ENCODE results near the gene KATNAL1.

The KATNAL1 gene

GRCh38 chr13:30329009-30329585 is 21.7 kb upstream of the KATNAL1 start:
- DNase-seq (ENCODE audit: low read depth) = peak; percentile 53
- Histone ChIP-seq H3K4me1 (ENCODE audit: control insufficient read depth, insufficient read depth, low read length) (peaks cover 9% of the 10 kb centered on the region), H3K9me3 (ENCODE audit: control insufficient read depth, low read length) (no peaks in the 10 kb centered on the region), H3K9ac (ENCODE audit: low read length) (no peak overlapping the region), H3K4me3 (ENCODE audit: low read length) (no peak overlapping the region), H3K36me3 (ENCODE audit: control insufficient read depth, insufficient read depth, low read length, severe bottlenecking) (no peaks in the 10 kb centered on the region), H3K27me3 (replicated peaks; ENCODE audit: control insufficient read depth, insufficient read depth, low read length) (no peaks in the 10 kb centered on the region)

DNA sequence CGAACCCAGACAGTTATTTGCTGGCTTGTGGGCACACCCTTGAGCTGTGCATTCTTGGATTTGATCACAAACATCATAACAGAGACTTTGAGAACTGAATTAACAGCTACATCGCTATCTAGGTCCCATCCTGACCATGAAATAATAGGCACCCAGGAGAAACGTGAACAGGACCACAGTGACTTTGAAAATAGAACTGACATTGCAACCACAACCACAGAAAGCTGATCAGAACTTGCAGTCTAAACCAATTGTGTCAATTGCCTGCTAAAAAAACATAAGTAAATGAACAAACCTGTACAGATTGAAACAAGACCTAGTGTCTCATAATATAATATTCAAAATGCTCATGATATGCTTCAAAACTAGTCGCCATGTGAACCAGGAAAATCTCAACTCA is 18.3 kb upstream of the KATNAL1 start:
- Histone ChIP-seq H3K9me3 (ENCODE audit: control insufficient read depth, low read length) (no peaks in the 10 kb centered on the region), H3K4me3 (ENCODE audit: low read length) (no peak overlapping the region), H3K9ac (ENCODE audit: low read length) (no peak overlapping the region), H3K36me3 (ENCODE audit: control insufficient read depth, insufficient read depth, low read length, severe bottlenecking) (no peaks in the 10 kb centered on the region), H3K27me3 (replicated peaks; ENCODE audit: control insufficient read depth, insufficient read depth, low read length) (no peaks in the 10 kb centered on the region), H3K4me1 (ENCODE audit: control insufficient read depth, insufficient read depth, low read length) (no peaks in the 10 kb centered on the region)
- no peak for DNase-seq (ENCODE audit: low read depth)

- Histone ChIP-seq H3K9me3 (ENCODE audit: control insufficient read depth, low read length) (no peaks in the 10 kb centered on the region), H3K4me3 (ENCODE audit: low read length) (no peak overlapping the region), H3K36me3 (ENCODE audit: control insufficient read depth, insufficient read depth, low read length, severe bottlenecking) (no peaks in the 10 kb centered on the region), H3K4me1 (ENCODE audit: control insufficient read depth, insufficient read depth, low read length) (peaks cover 15% of the 10 kb centered on the region), H3K9ac (ENCODE audit: low read length) (no peak overlapping the region), H3K27me3 (replicated peaks; ENCODE audit: control insufficient read depth, insufficient read depth, low read length) (no peaks in the 10 kb centered on the region)
- no peak for DNase-seq (ENCODE audit: low read depth)
Measured at GRCh38 chr13:30323524-30323923, 16.2 kb upstream of the KATNAL1 start.

DNA sequence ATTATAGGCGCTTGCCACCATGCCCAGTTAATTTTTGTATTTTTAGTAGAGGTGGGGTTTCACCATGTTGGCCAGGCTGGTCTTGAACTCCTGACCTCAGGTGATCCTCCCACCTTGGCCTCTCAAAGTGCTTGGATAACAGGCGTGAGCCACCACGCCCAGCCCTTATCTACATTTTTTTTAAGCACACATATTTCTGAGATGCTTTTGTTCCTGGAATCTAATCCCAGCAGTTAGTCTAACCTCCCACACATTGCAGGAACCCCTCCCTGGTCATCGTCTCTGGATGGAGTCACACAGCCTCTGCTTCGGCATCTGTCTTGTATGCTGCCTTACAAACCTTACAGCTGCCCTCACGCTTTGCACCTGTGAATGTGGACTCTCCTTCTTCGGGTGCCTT is 15.1 kb upstream of the KATNAL1 start:
- no peak for DNase-seq (ENCODE audit: low read depth)
- H3K4me1 ChIP-seq (ENCODE audit: control insufficient read depth, insufficient read depth, low read length) = peaks cover 25% of the 10 kb centered on the region
- H3K4me3 ChIP-seq (ENCODE audit: low read length) = no peak overlapping the region
- H3K36me3 ChIP-seq (ENCODE audit: control insufficient read depth, insufficient read depth, low read length, severe bottlenecking) = no peaks in the 10 kb centered on the region
- H3K9ac ChIP-seq (ENCODE audit: low read length) = no peak overlapping the region
- H3K9me3 ChIP-seq (ENCODE audit: control insufficient read depth, low read length) = no peaks in the 10 kb centered on the region
- H3K27me3 ChIP-seq (replicated peaks; ENCODE audit: control insufficient read depth, insufficient read depth, low read length) = no peaks in the 10 kb centered on the region

- peaks cover 25% of the 10 kb centered on the region for H3K4me1 ChIP-seq (ENCODE audit: control insufficient read depth, insufficient read depth, low read length)
- H3K9ac ChIP-seq (ENCODE audit: low read length) = no peak overlapping the region
- no peak overlapping the region for H3K4me3 ChIP-seq (ENCODE audit: low read length)
- no peaks in the 10 kb centered on the region for H3K9me3 ChIP-seq (ENCODE audit: control insufficient read depth, low read length)
- DNase-seq (ENCODE audit: low read depth) = no peak
- H3K27me3 ChIP-seq (replicated peaks; ENCODE audit: control insufficient read depth, insufficient read depth, low read length) = no peaks in the 10 kb centered on the region
- H3K36me3 ChIP-seq (ENCODE audit: control insufficient read depth, insufficient read depth, low read length, severe bottlenecking) = no peaks in the 10 kb centered on the region
Measured at GRCh38 chr13:30321256-30321655, 13.9 kb upstream of the KATNAL1 start.

DNA sequence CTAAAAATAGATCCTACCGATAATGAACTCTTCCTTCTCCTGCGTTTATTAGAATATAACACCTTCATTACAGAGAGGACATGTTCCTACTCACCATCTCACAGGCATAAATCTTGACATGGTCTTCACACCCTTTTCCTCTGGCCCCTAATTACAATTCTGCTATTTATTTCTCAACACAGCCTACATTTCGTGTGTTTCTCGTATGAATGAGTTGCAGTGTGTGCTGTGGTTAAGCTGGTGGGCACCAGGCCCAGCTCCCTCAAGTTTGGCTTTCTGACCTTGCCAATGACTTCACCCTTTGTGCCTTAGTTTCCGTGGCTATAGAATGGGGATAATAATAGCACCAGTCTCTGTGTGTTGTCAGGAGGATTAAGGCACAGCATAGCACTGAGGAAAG is 12.3 kb upstream of the KATNAL1 start:
- H3K9me3 ChIP-seq (ENCODE audit: control insufficient read depth, low read length) = no peaks in the 10 kb centered on the region
- no peak for DNase-seq (ENCODE audit: low read depth)
- H3K4me1 ChIP-seq (ENCODE audit: control insufficient read depth, insufficient read depth, low read length) = peaks cover 25% of the 10 kb centered on the region
- H3K9ac ChIP-seq (ENCODE audit: low read length) = no peak overlapping the region
- H3K4me3 ChIP-seq (ENCODE audit: low read length) = peak overlapping the region; percentile 14
- no peaks in the 10 kb centered on the region for H3K36me3 ChIP-seq (ENCODE audit: control insufficient read depth, insufficient read depth, low read length, severe bottlenecking)
- no peaks in the 10 kb centered on the region for H3K27me3 ChIP-seq (replicated peaks; ENCODE audit: control insufficient read depth, insufficient read depth, low read length)

- Histone ChIP-seq H3K9ac (ENCODE audit: low read length) (no peak overlapping the region), H3K9me3 (ENCODE audit: control insufficient read depth, low read length) (no peaks in the 10 kb centered on the region), H3K4me1 (ENCODE audit: control insufficient read depth, insufficient read depth, low read length) (peaks cover 25% of the 10 kb centered on the region), H3K27me3 (replicated peaks; ENCODE audit: control insufficient read depth, insufficient read depth, low read length) (no peaks in the 10 kb centered on the region), H3K4me3 (ENCODE audit: low read length) (peak overlapping the region; percentile 14), H3K36me3 (ENCODE audit: control insufficient read depth, insufficient read depth, low read length, severe bottlenecking) (no peaks in the 10 kb centered on the region)
- no peak for DNase-seq (ENCODE audit: low read depth)
Measured at GRCh38 chr13:30319130-30319529, 11.8 kb upstream of the KATNAL1 start.

GRCh38 chr13:30318026-30318425 is 10.7 kb upstream of the KATNAL1 start:
- Histone ChIP-seq H3K4me3 (ENCODE audit: low read length) (no peak overlapping the region), H3K9ac (ENCODE audit: low read length) (no peak overlapping the region), H3K36me3 (ENCODE audit: control insufficient read depth, insufficient read depth, low read length, severe bottlenecking) (no peaks in the 10 kb centered on the region), H3K9me3 (ENCODE audit: control insufficient read depth, low read length) (no peaks in the 10 kb centered on the region), H3K27me3 (replicated peaks; ENCODE audit: control insufficient read depth, insufficient read depth, low read length) (no peaks in the 10 kb centered on the region), H3K4me1 (ENCODE audit: control insufficient read depth, insufficient read depth, low read length) (peaks cover 31% of the 10 kb centered on the region)
- DNase-seq (ENCODE audit: low read depth) = no peak

DNA sequence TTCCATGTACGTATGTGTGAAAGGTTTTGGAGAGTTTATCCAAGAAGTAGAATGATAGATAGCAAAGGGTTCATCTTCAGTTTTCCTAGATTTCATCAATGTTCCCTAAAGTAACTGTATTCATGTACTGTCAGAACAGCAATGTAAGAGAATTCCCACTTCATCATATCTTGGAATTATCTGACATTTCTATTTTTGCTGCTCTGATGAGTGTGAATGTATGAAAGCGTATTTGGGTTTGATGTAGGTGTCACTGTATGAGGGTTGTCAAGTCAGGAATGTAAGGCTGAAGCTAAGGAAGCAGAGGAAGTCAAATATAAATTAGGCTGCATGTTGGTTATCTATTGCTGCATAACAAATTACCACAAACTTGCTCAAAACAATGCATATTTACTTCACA is 7.2 kb upstream of the KATNAL1 start:
- no peaks in the 10 kb centered on the region for H3K9me3 ChIP-seq (ENCODE audit: control insufficient read depth, low read length)
- no peak for DNase-seq (ENCODE audit: low read depth)
- no peaks in the 10 kb centered on the region for H3K36me3 ChIP-seq (ENCODE audit: control insufficient read depth, insufficient read depth, low read length, severe bottlenecking)
- H3K27me3 ChIP-seq (replicated peaks; ENCODE audit: control insufficient read depth, insufficient read depth, low read length) = no peaks in the 10 kb centered on the region
- H3K4me1 ChIP-seq (ENCODE audit: control insufficient read depth, insufficient read depth, low read length) = peaks cover 31% of the 10 kb centered on the region
- no peak overlapping the region for H3K4me3 ChIP-seq (ENCODE audit: low read length)
- H3K9ac ChIP-seq (ENCODE audit: low read length) = no peak overlapping the region

- no peaks in the 10 kb centered on the region for H3K36me3 ChIP-seq (ENCODE audit: control insufficient read depth, insufficient read depth, low read length, severe bottlenecking)
- H3K27me3 ChIP-seq (replicated peaks; ENCODE audit: control insufficient read depth, insufficient read depth, low read length) = no peaks in the 10 kb centered on the region
- no peak overlapping the region for H3K9ac ChIP-seq (ENCODE audit: low read length)
- no peak overlapping the region for H3K4me3 ChIP-seq (ENCODE audit: low read length)
- H3K9me3 ChIP-seq (ENCODE audit: control insufficient read depth, low read length) = no peaks in the 10 kb centered on the region
- peaks cover 26% of the 10 kb centered on the region for H3K4me1 ChIP-seq (ENCODE audit: control insufficient read depth, insufficient read depth, low read length)
- no peak for DNase-seq (ENCODE audit: low read depth)
Measured at GRCh38 chr13:30314069-30314468, 6.7 kb upstream of the KATNAL1 start.

DNA sequence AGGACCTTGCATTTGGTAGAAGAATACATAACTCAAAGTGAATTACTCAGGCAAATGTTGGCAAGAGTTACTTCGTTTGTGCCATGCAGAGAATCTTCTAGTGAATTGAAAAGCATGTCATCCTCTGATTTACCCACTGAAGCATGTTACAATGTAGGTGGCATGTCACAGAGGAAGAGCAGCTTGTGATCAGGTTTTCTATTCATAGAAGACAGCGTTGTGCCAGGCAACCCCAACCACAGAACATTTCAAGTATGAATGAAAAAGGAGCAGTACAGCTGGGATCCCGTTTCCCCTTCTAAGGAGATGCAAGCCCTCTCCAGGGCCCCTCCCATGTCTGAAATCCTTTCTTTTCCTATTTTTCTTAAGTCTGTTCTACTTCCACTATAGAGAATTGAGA is 6.0 kb upstream of the KATNAL1 start:
- Histone ChIP-seq H3K27me3 (replicated peaks; ENCODE audit: control insufficient read depth, insufficient read depth, low read length) (no peaks in the 10 kb centered on the region), H3K9me3 (ENCODE audit: control insufficient read depth, low read length) (no peaks in the 10 kb centered on the region), H3K9ac (ENCODE audit: low read length) (no peak overlapping the region), H3K36me3 (ENCODE audit: control insufficient read depth, insufficient read depth, low read length, severe bottlenecking) (no peaks in the 10 kb centered on the region), H3K4me3 (ENCODE audit: low read length) (no peak overlapping the region), H3K4me1 (ENCODE audit: control insufficient read depth, insufficient read depth, low read length) (peaks cover 28% of the 10 kb centered on the region)
- DNase-seq (ENCODE audit: low read depth) = peak; percentile 21

GRCh38 chr13:30312904-30313303 is 5.6 kb upstream of the KATNAL1 start:
- Histone ChIP-seq H3K9me3 (ENCODE audit: control insufficient read depth, low read length) (no peaks in the 10 kb centered on the region), H3K4me1 (ENCODE audit: control insufficient read depth, insufficient read depth, low read length) (peaks cover 28% of the 10 kb centered on the region), H3K36me3 (ENCODE audit: control insufficient read depth, insufficient read depth, low read length, severe bottlenecking) (no peaks in the 10 kb centered on the region), H3K9ac (ENCODE audit: low read length) (no peak overlapping the region), H3K4me3 (ENCODE audit: low read length) (no peak overlapping the region), H3K27me3 (replicated peaks; ENCODE audit: control insufficient read depth, insufficient read depth, low read length) (no peaks in the 10 kb centered on the region)
- peak; percentile 11 for DNase-seq (ENCODE audit: low read depth)

Data from adipocyte (in vitro differentiated cells).